Ramos (cell line): Measurements from ENCODE around the gene POM121.
"Not testable (repeated sequence)": the region's sequence is repeated elsewhere in the genome, so short reads cannot be mapped to it uniquely, and the experiment has no call there.

ENCODE experiments used
- in situ Hi-C: fragments of 300-500 bp; cut with MboI; formaldehyde crosslinking; loops from one replicate; pipeline ENCODE4 v1.14.3; 2022; ENCODE audit warnings: low sequenced_read_pairs; ENCODE audit not compliant: unreplicated experiment

Gene POM121

DNA sequence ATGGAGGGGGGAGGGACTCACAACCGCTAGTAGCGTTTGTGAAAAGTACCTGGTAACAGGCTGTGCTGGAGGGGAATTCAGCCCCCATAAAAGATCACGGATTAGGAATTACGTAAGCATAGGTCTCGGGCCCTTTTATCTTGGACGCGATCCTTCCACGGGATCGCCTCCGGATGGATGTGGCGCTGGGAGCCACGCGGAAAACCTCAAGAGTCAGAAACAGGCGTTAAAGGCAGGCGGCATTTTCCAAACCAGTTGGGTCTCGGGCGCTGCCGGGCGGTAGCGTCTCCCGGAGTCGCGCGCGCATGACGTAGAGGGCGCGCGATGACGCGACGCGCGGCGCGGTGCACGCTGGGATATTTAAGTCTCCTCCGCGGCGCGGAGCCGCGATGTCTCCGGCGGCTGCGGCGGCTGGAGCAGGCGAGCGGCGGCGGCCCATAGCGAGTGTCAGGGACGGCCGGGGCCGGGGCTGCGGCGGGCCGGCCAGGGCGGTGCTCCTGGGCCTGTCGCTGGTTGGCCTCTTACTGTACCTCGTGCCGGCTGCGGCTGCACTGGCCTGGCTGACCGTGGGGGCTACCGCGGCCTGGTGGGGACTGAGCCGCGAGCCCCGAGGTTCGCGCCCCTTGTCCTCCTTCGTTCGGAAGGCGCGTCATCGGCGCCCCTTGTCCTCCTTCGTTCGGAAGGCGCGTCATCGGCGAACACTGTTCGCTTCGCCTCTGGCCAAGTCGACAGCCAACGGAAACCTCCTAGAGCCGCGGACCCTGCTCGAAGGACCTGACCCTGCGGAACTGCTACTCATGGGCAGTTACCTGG is at the start of gene POM121:
Gene POM121, plus strand, starts transcription at position 363 of the 813 bp plus-strand sequence. Its CDS starts 27 bp downstream, at position 390.
- in situ Hi-C loops, result no loop called here

DNA sequence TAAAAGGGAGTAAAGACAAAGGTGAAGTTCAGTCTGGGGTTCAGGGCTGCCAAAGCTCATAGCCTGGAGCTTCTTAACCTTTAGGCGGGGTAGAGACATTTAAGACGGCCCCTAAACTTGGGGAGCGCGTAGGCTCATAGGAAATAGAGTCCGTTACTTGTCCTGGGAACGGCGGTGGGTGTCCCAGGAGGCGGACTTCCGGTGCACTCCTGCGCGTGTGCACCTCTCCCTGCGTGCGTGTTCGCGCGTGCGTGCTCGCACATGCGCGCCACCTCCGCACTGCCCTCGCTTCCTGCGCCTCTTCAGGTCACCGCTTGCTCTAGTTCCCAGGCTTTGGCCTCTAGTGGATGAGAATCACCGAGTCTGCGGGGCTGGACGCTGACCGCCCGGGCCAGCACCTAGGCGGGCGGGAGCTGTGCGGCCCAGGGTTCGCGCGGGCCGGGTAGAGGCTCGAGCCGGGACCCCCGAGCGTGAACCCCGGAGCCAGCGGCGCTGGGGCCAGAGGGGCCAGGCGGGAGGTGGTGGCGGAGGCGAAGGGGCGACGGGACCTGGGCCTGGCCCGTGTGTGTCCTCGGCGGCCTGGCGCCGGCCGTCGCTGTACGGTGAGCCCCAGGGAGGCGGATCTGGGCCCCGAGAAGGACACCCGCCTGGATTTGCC is 45.7 kb upstream of the POM121 start:
- in situ Hi-C loops, result not testable (repeated sequence)

DNA sequence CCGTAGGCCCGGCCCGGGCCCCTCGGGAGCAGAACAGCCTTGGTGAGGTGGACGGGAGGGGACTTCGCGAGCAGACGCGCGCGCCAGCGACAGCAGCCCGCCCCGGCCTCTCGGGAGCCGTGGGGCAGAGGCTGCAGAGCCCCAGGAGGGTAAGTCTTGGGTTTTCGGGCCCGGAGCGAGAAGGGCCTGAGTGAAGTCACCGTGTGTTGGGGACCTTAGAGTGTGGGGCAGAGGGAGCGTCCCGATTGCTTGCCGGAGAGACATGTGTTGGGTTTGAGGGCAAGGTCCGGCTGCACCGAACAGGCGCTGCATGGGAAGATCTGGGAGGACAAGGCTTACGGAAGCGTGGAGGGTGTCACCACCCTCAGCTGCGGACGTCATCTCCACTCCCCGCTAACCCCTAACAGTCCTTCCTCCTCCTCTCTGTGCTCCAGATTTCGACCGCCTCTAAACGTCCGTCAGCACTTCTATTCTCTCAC is 45.1 kb upstream of the POM121 start:
- in situ Hi-C loops, result not testable (repeated sequence)

GRCh38 chr7:72891750-72892149 is 33.1 kb upstream of the POM121 start:
- in situ Hi-C loops, result not testable (repeated sequence)

DNA sequence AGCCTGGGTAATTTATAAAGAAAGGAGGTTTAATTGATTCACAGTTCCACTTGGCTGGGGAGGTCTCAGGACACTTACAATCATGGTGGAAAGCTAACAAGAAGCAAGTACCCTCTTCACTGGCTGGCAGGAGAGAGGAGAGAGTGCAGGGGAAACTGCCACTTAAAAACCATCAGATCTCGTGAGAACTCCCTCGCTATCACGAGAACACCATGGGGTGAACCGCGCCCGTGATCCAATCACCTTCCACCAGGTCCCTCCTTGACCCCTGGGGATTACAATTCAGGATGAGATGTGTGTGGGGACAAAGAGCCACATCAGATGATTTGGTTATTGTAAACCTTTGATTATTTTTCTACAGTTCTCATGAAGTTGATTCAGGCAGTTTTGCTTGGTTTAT is 20.2 kb upstream of the POM121 start:
- in situ Hi-C loops, result not testable (repeated sequence)

DNA sequence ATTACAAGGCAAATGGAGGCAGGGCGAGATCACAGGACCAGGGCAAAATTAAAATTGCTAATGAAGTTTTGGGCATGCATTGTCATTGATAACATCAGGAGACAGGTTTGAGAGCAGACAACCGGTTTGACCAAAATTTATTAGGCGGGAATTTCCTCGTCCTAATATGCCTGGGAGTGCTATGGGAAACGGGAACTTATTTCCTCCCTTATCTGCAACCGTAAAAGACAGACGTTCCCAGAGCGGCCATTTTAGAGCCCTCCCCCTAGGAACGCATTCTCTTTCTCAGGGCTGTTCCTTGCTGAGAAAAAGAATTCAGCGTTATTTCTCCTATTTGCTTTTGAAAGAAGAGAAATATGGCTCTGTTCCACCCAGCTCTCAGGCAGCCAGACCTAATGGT is 16.5 kb upstream of the POM121 start:
- in situ Hi-C loops, result not testable (repeated sequence)

GRCh38 chr7:72911395-72911794 is 13.5 kb upstream of the POM121 start:
- in situ Hi-C loops, result not testable (repeated sequence)

GRCh38 chr7:72913750-72914149 is 11.1 kb upstream of the POM121 start:
- in situ Hi-C loops, result not testable (repeated sequence)

- in situ Hi-C loops, result not testable (repeated sequence)
These were observed 10.0 kb upstream of the POM121 start for GRCh38 chr7:72914756-72915525.

GRCh38 chr7:72919256-72919775 is 5.6 kb upstream of the POM121 start:
- in situ Hi-C loops, result no loop called here

DNA sequence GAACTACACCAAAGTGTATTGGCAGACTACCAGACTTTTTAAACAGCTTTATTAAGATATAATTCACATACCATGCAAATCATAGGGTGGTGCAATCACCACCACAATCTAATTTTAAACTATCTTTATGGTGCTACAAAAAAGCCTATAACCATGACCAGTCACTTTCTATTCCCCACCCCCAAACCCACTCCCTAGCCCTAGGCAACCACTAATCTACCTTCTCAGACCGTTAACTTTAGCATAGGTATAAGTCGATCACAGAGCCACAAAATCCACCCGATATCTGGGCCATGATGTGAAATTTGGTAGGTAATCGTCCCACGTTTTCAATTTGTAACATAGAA is 536 bp upstream of the POM121 start:
- in situ Hi-C loops, result no loop called here

DNA sequence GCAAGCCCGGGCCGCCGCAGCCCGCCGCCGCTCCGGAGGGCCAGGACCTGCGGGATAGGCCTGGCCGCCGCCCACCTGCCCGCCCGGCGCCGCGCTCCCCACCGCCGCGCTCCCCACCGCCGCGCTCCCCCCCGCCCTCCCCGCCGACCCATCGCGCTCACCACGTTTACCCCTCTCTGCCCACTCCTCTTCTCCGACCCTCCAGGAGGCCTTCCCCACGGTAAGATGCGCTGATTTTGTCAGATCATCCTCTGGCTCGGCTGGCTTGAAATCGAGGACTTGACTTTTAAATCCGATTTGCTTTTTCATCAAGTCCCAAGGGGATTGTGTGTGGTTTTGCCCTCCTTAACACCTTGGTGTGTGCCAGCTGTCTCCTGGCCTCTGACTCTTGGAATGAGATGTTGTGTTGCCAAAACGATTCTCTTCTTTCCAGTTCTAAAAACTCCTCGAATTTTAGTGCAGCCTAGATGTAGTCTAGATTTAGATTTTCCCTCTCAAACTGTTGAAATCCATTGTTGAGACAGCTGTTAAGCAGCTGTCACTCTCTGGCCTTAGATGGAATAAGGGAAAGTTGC is 738 bp downstream of the POM121 start:
- in situ Hi-C loops, result no loop called here

DNA sequence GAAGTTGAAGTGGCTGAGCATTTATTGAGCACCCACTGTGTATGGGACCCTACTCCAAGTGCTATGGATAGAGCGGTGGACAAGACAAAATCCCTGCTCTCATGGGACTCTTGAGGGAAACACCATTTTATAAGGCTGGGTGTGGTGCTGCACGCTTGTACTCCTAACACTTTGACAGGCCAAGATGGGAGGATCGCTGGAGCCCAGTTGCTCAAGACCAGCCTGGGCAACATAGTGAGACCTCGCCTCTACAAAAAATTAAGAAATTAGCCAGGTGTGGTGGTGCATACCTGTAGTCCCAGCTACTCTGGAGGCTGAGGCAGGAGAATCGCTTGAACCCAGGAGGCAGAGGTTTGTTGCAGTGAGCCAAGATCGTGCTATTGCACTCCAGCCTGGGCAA is 2.9 kb downstream of the POM121 start:
- in situ Hi-C loops, result not testable (repeated sequence)

DNA sequence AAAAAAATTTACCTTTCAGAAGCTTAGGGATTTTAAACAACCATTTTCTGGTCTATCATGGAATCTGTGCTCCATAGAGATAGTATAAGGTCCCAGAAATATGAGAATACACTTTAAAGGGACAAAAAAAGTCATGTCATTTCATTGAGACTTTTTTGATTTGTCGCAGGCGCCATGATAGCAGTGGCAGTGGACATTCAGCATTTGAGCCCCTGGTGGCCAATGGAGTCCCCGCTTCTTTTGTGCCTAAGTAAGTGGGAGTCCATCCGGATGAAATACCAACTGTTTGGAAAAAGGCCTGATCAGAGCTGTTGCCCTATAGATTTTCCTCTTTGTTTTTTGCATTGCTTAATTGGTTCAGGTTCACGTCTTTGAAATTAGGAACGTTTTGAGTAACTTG is 3.3 kb downstream of the POM121 start:
- in situ Hi-C loops, result not testable (repeated sequence)

- in situ Hi-C loops, result not testable (repeated sequence)
These were observed 17.3 kb downstream of the POM121 start for GRCh38 chr7:72942022-72942705.

- in situ Hi-C loops, result not testable (repeated sequence)
These were observed 18.1 kb downstream of the POM121 start for GRCh38 chr7:72942956-72943355.

- in situ Hi-C loops, result not testable (repeated sequence)
These were observed 20.0 kb downstream of the POM121 start for GRCh38 chr7:72944937-72945336.

- in situ Hi-C loops, result not testable (repeated sequence)
These were observed 20.7 kb downstream of the POM121 start for GRCh38 chr7:72945597-72945996.

DNA sequence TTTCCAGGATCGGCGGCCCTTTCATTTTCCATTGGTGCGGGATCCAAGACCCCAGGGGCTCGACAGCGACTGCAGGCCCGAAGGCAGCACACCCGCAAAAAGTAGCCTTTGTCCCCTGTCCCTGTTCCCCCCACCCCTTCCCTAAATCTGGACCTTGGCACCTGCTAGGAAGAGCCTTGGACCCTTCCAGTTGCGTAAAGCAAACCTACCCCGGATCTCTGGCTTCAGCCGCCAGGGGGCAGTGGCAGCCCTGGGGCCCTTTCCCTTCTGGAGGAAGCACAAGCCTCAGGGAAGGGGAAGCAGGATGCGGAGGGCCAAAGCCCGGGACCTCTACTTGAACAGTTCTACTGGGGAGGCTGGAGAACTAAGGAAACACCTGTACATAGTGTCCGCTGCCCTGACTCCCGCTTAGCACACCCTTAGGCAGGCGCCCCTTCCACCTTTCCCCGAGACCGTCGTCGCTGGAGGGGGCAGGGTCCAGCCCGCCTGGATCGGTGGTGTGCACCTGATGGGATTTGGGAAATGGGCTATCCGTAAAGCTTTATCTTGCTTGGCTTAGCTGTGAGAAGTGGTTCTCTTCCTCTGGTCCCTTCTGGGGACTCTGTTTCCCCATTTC is 21.3 kb downstream of the POM121 start:
- in situ Hi-C loops, result not testable (repeated sequence)
